Activated CD4-positive, alpha-beta T cell treated with anti-CD3 and anti-CD28 coated beads, Interleukin-2, amount 50 U/mL, for 1 hour (primary cell): ENCODE measurements around the gene TEX19.
"Not testable (repeated sequence)": the region's sequence is repeated elsewhere in the genome, so short reads cannot be mapped to it uniquely, and the experiment has no call there.

ENCODE experiments used
- DNase-seq: peaks from one replicate; pipeline ENCODE4 v3.0.0-alpha.2; 2020

The TEX19 gene

GRCh38 chr17:82378741-82379021 lies 19.6 kb downstream of the TEX19 start:
- no peak for DNase-seq

- DNase-seq: no peak
Measured at GRCh38 chr17:82380860-82381702, 22.0 kb downstream of the TEX19 start.

GRCh38 chr17:82381703-82382009 lies 22.6 kb downstream of the TEX19 start:
- DNase-seq: not testable (repeated sequence)

DNA sequence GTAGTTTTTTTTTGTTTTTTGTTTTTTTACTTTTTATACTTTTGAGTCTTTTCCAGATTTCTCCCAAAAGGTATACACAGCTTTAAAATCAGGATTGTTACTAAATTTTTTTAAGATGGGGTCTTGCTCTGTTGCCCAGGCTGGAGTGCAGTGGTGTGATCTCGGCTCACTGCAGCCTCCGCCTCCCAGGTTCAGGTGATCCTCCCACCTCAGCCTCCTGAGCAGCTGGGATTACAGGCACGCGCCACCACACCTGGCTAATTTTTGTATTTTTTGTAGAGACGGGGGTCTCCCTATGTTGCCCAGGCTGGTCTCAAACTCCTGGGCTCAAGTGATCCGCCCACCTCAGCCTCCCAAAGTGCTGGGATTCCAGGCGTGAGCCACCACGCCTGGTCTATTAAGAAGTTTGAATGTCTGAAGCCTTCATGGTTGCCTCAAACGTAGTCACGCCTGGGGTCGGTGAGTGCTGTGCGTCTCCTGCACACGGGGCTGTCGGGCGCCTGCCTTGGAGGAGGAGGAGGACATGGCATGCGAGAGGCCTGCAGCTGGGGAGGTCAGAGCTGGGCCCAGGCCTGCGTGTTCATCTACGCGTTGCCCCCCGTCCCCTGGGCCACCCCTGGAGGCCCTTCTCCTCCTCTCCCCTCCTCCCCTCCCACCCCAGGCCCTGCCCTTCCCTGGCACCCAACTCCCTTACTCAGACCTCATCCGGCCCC lies 23.3 kb downstream of the TEX19 start:
- not testable (repeated sequence) for DNase-seq

GRCh38 chr17:82382933-82383255 lies 23.8 kb downstream of the TEX19 start:
- DNase-seq: no peak

DNA sequence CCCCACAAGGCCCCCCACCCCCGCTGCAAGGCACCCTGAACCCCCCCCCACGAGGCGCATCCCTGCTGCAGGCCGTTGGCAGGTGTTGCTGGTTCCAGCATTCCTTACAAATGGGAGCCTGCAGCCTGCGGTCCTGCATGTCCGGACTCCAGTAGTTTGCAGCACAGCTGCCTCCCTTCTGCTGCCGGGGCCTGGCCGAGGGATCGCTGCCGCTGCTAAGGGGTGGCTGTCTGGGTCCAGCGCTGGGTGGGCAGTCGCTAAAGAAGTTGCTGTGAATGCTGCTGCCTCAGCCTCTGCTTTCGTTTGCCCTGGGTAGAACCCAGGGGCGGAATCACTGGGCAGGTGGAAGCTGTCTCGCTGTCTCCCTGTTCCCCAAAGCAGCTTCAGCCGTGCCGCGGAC lies 24.4 kb downstream of the TEX19 start:
- DNase-seq: no peak

- DNase-seq: no peak
Measured at GRCh38 chr17:82384051-82384729, 25.1 kb downstream of the TEX19 start.

DNA sequence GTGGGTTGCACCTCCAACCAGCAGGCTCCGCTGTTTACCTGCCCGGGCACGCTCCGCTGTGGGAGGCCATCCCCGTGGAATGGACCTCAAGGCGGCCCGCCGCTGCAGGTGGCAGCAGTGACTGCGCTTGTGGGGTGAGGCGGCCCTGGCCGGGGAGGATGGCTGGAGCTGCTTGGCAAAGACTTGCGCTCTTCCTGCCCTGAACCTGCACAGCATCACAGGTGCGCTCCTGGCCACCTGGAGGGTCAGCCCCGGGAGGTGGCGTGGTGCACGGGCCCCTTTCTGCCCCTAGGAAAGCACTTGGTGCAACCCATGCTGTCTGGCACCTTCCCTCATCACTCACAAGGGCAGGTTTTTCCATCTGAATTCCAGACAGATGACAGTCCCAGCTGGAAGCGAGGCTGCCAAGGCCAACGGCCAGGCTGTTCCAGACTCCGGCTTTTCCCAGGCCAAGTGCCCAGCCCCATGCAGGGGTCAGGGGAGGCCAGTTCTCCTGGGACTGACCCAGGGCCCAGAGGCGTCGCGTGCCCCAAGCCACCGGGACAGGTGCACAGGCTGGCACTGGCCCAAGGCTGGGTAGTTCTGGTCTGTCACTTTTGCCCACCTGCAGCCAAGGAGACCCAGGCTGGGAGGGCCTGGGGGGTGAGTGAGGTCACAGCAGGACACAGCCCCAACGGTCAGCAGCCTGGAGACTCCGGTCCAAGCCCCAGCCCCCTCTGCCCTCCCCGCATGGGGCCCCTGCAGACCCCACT lies 25.9 kb downstream of the TEX19 start:
- DNase-seq: no peak

GRCh38 chr17:82385559-82386254 lies 26.7 kb downstream of the TEX19 start:
- DNase-seq: no peak

DNA sequence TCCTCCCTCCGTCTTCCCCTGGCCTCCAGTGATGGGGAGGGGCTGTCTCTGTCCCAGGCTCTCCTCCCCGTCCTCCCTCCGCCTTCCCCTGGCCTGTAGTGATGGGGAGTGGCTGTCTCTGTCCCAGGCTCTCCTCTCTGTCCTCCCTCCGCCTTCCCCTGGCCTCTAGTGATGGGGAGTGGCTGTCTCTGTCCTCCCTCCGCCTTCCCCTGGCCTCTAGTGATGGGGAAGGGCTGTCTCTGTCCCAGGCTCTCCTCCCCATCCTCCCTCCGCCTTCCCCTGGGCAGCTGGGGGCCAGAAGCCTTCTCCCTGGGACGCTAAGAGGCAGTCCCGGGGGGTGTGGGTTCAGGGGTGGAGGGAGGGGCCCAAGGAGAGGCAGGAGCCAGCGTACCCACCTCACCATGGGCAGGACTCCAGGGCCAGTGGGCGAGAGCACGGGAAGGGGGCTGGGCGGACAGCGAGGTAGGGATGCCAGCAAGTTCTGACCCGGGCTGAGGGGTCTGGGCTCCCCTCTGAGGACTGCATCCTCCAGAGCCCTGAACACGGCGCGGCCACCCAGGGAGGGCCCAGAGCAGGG lies 27.3 kb downstream of the TEX19 start:
- no peak for DNase-seq

GRCh38 chr17:82386881-82387704 lies 28.0 kb downstream of the TEX19 start:
- no peak for DNase-seq

DNA sequence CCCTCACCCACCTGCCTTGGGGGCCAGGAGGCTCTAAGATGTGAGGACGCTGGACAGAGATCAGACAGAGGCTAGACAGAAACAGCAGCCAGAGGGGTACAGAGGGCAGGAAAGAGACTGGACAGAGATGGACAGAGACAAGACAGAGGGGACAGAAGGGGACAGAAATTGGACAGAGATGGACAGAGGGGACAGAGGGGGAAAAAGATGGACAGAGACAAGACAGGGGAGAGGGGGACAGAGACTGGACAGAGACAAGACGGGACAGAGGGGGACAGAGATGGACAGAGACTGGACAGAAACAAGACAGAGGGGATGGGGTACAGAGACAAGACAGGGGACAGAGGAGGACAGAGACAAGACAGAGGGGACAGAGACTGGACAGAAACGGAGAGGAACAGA lies 28.7 kb downstream of the TEX19 start:
- no peak for DNase-seq

GRCh38 chr17:82388223-82388921 lies 29.3 kb downstream of the TEX19 start:
- no peak for DNase-seq

- DNase-seq: no peak
Measured at GRCh38 chr17:82388922-82389283, 29.9 kb downstream of the TEX19 start.

GRCh38 chr17:82389379-82389778 lies 30.3 kb downstream of the TEX19 start:
- DNase-seq: no peak

- DNase-seq: no peak
Measured at GRCh38 chr17:82390015-82390859, 31.2 kb downstream of the TEX19 start.

- DNase-seq: no peak
Measured at GRCh38 chr17:82390860-82391435, 31.9 kb downstream of the TEX19 start.

DNA sequence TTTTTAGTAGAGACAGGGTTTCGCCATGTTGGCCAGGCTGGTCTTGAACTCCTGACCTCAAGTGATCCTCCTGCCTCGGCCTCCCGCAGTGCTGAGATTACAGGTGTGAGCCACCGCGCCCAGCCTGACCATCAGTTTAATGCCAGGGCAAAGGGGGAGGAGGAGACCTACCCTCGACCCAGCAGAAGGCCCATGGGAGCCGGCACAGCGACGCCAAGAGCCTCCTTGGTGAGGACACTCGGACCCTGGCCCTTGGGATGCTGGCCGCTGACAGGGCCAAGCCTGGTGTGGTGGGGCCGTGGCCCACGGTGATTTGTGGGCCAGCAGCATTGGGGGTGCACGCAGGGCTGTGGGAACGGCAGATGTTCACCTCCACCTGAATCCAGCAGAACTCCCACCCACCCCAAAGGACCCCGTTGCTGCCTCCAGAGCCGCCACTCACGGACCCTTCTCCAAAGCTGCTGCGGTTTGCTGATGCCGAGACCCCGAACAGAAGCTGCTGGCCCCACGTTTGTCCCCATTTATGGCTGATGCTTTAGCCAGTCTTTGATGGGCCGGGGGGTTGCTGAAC lies 32.5 kb downstream of the TEX19 start:
- DNase-seq: no peak

- DNase-seq: no peak
Measured at GRCh38 chr17:82392209-82392920, 33.3 kb downstream of the TEX19 start.
